Measurements from ENCODE around the gene GAREM2. TPM values are rescaled to one million over a fixed set of nuclear protein-coding genes. Genes with fewer than 3 reads are reported as not detected.

Gene GAREM2
- total RNA-seq, 1 donor from 2014 or later = 0.15 TPM

- ATAC-seq (no peak), DNase-seq (ENCODE audit: low spot score) (no peak)
These were observed 13.3 kb downstream of the GAREM2 start for GRCh38 chr2:26185954-26186770.

- no peak for DNase-seq (ENCODE audit: low spot score)
- ATAC-seq = no peak
These were observed 14.2 kb downstream of the GAREM2 start for GRCh38 chr2:26187114-26187513.

GRCh38 chr2:26187537-26188104, 14.7 kb downstream of the GAREM2 start:
- no peak for DNase-seq (ENCODE audit: low spot score)
- no peak for ATAC-seq

GRCh38 chr2:26189123-26189522, 16.2 kb downstream of the GAREM2 start:
- ATAC-seq (no peak), DNase-seq (ENCODE audit: low spot score) (no peak)

- DNase-seq (ENCODE audit: low spot score) (no peak), ATAC-seq (no peak)
These were observed 16.9 kb downstream of the GAREM2 start for GRCh38 chr2:26189751-26190150.

- DNase-seq (ENCODE audit: low spot score) = no peak
- ATAC-seq = no peak
These were observed 17.5 kb downstream of the GAREM2 start for GRCh38 chr2:26190369-26190768.

- DNase-seq (ENCODE audit: low spot score) (no peak), ATAC-seq (no peak)
These were observed 18.6 kb downstream of the GAREM2 start for GRCh38 chr2:26191316-26192159.

- no peak for ATAC-seq
- no peak for DNase-seq (ENCODE audit: low spot score)
These were observed 20.8 kb downstream of the GAREM2 start for GRCh38 chr2:26193578-26194231.

GRCh38 chr2:26195040-26195984, 22.4 kb downstream of the GAREM2 start:
- DNase-seq (ENCODE audit: low spot score) (no peak), ATAC-seq (no peak)

- ATAC-seq = no peak
- no peak for DNase-seq (ENCODE audit: low spot score)
These were observed 24.0 kb downstream of the GAREM2 start for GRCh38 chr2:26196683-26197418.

- no peak for ATAC-seq
- DNase-seq (ENCODE audit: low spot score) = no peak
These were observed 24.6 kb downstream of the GAREM2 start for GRCh38 chr2:26197516-26197915.

GRCh38 chr2:26202981-26203490, 30.1 kb downstream of the GAREM2 start:
- no peak for DNase-seq (ENCODE audit: low spot score)
- no peak for ATAC-seq

GRCh38 chr2:26203906-26204305, 31.0 kb downstream of the GAREM2 start:
- DNase-seq (ENCODE audit: low spot score) = no peak
- no peak for ATAC-seq

GRCh38 chr2:26212011-26212410, 39.1 kb downstream of the GAREM2 start:
- DNase-seq (ENCODE audit: low spot score) (no peak), ATAC-seq (no peak)

GRCh38 chr2:26214759-26215158, 41.9 kb downstream of the GAREM2 start:
- ATAC-seq (no peak), DNase-seq (ENCODE audit: low spot score) (no peak)

- ATAC-seq = no peak
- no peak for DNase-seq (ENCODE audit: low spot score)
These were observed 42.9 kb downstream of the GAREM2 start for GRCh38 chr2:26215833-26216232.

- no peak for ATAC-seq
- DNase-seq (ENCODE audit: low spot score) = no peak
These were observed 43.7 kb downstream of the GAREM2 start for GRCh38 chr2:26216587-26216986.

GRCh38 chr2:26217720-26218119, 44.8 kb downstream of the GAREM2 start:
- ATAC-seq (no peak), DNase-seq (ENCODE audit: low spot score) (no peak)

GRCh38 chr2:26223018-26223417, 50.1 kb downstream of the GAREM2 start:
- ATAC-seq (no peak), DNase-seq (ENCODE audit: low spot score) (no peak)
